SU-DHL-6 (cell line): Measurements from ENCODE around the gene AMZ2.

Experiments used
- CTCF ChIP-seq: fragments of 200-600 bp; sonication (generic); IDR thresholded peaks from one replicate; pipeline ENCODE4 v1.5.1; 2017; ENCODE audit warnings: antibody characterized with exemption, mild to moderate bottlenecking, low read length, moderate library complexity; ENCODE audit not compliant: insufficient read depth, poor library complexity, severe bottlenecking
- EZH2phosphoT487 ChIP-seq: fragments of 200-600 bp; sonication (generic), shearing (Covaris generic); conservative IDR thresholded peaks from 2 replicates; pipeline ENCODE4 v1.6.1; 2018; ENCODE audit warnings: mild to moderate bottlenecking, antibody characterized with exemption, low read length, moderate library complexity, mixed read lengths

DNA sequence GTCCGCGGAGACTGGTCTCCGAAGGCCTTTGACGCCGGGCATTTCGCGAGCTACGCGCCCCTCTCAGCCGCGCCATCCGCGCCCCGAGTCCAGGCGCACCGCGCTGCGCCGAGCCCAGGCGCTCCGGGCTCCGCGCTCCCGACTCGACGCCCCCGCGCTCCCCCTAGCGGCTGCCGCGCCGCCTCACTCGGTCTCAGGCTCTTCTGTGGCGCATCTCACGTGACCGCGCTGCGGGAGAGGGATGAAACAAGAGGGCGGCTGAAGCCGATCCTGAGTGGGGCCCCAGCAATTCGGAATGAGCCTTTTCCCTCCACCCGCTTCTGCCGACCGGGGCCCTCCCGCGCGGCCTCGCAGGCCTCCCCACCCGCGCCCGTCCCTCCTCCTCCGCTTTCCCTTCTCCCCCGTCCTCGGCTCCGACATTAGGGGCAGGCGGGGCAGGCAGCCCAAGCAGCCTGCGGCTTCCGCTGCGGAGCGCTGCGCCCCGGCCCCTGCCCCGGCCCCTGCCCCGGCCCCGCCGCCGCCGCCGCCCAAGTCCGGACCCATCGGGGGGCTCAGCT, 42.5 kb upstream of the AMZ2 start:
- TF ChIP-seq CTCF (peak; percentile 68), EZH2phosphoT487 (no peak)
